ENCODE measurements around the gene L3MBTL3.
A peak's percentile ranks its signal among the peaks of the same experiment; 100 is the strongest.

L3MBTL3 gene

GRCh38 chr6:130107710-130108109 is 89.3 kb downstream of the L3MBTL3 start:
- no peak for TF ChIP-seq ZFP30 (CRISPR knock-in tag; IDR thresholded peaks at IDR 0.05)
- no peak for ATAC-seq

- ATAC-seq, result no peak
- no peak for TF ChIP-seq ARNTL (CRISPR knock-in tag; IDR thresholded peaks at IDR 0.05; ENCODE audit: borderline replicate concordance, low read depth)
- TF ChIP-seq, protein P1, sequence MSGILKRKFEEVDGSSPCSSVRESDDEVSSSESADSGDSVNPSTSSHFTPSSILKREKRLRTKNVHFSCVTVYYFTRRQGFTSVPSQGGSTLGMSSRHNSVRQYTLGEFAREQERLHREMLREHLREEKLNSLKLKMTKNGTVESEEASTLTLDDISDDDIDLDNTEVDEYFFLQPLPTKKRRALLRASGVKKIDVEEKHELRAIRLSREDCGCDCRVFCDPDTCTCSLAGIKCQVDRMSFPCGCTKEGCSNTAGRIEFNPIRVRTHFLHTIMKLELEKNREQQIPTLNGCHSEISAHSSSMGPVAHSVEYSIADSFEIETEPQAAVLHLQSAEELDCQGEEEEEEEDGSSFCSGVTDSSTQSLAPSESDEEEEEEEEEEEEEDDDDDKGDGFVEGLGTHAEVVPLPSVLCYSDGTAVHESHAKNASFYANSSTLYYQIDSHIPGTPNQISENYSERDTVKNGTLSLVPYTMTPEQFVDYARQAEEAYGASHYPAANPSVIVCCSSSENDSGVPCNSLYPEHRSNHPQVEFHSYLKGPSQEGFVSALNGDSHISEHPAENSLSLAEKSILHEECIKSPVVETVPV (CRISPR knock-in tag; IDR thresholded peaks at IDR 0.05), result no peak
- no peak for TF ChIP-seq OSR1 (CRISPR knock-in tag; IDR thresholded peaks at IDR 0.05)
- TF ChIP-seq TOX (CRISPR knock-in tag; IDR thresholded peaks at IDR 0.05; ENCODE audit: borderline replicate concordance), result no peak
- TF ChIP-seq GLIS3 (CRISPR knock-in tag; IDR thresholded peaks at IDR 0.05), result no peak
- TF ChIP-seq ZNF70 (CRISPR knock-in tag; IDR thresholded peaks at IDR 0.05), result no peak
- no peak for TF ChIP-seq CSDC2 (CRISPR knock-in tag; IDR thresholded peaks at IDR 0.05)
- TF ChIP-seq ZNF8 (CRISPR knock-in tag; IDR thresholded peaks at IDR 0.05), result no peak
- TF ChIP-seq, protein P2, sequence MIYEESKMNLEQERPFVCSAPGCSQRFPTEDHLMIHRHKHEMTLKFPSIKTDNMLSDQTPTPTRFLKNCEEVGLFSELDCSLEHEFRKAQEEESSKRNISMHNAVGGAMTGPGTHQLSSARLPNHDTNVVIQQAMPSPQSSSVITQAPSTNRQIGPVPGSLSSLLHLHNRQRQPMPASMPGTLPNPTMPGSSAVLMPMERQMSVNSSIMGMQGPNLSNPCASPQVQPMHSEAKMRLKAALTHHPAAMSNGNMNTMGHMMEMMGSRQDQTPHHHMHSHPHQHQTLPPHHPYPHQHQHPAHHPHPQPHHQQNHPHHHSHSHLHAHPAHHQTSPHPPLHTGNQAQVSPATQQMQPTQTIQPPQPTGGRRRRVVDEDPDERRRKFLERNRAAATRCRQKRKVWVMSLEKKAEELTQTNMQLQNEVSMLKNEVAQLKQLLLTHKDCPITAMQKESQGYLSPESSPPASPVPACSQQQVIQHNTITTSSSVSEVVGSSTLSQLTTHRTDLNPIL (CRISPR knock-in tag; IDR thresholded peaks at IDR 0.05; ENCODE audit: low read depth), result no peak
- no peak for TF ChIP-seq TSHZ2 (CRISPR knock-in tag; IDR thresholded peaks at IDR 0.05)
- TF ChIP-seq ZFP3 (CRISPR knock-in tag; IDR thresholded peaks at IDR 0.05), result no peak
- TF ChIP-seq ZC3H10 (CRISPR knock-in tag; IDR thresholded peaks at IDR 0.05), result no peak
- no peak for TF ChIP-seq BACH2 (CRISPR knock-in tag; IDR thresholded peaks at IDR 0.05; ENCODE audit: borderline replicate concordance)
- TF ChIP-seq ZNF565 (CRISPR knock-in tag; conservative IDR thresholded peaks at IDR 0.05; ENCODE audit: low read depth), result no peak
- TF ChIP-seq ESRRG (CRISPR knock-in tag; IDR thresholded peaks at IDR 0.05), result no peak
- TF ChIP-seq SNAI2 (CRISPR knock-in tag; IDR thresholded peaks at IDR 0.05), result no peak
- no peak for TF ChIP-seq PATZ1 (CRISPR knock-in tag; IDR thresholded peaks at IDR 0.05; ENCODE audit: borderline replicate concordance)
Observed at GRCh38 chr6:130111031-130111430, 92.7 kb downstream of the L3MBTL3 start.

GRCh38 chr6:130113201-130113710 is 94.9 kb downstream of the L3MBTL3 start:
- TF ChIP-seq POU6F1 (CRISPR knock-in tag; IDR thresholded peaks at IDR 0.05; ENCODE audit: borderline replicate concordance, low read depth) (no peak), TCF4 (CRISPR knock-in tag; IDR thresholded peaks at IDR 0.05; ENCODE audit: borderline replicate concordance) (peak; percentile 12; the same call in 1 of the 2 replicates)
- ATAC-seq, result no peak; the same call in 2 of the 3 replicates

GRCh38 chr6:130115036-130115435 is 96.7 kb downstream of the L3MBTL3 start:
- ATAC-seq, result no peak
- TF ChIP-seq ISL1 (CRISPR knock-in tag; IDR thresholded peaks at IDR 0.05) (no peak), GLIS3 (CRISPR knock-in tag; IDR thresholded peaks at IDR 0.05) (no peak), TSHZ2 (CRISPR knock-in tag; IDR thresholded peaks at IDR 0.05) (no peak), BACH2 (CRISPR knock-in tag; IDR thresholded peaks at IDR 0.05; ENCODE audit: borderline replicate concordance) (no peak), POU6F1 (CRISPR knock-in tag; IDR thresholded peaks at IDR 0.05; ENCODE audit: borderline replicate concordance, low read depth) (no peak), TCF4 (CRISPR knock-in tag; IDR thresholded peaks at IDR 0.05; ENCODE audit: borderline replicate concordance) (no peak), SNAI2 (CRISPR knock-in tag; IDR thresholded peaks at IDR 0.05) (no peak), ZNF70 (CRISPR knock-in tag; IDR thresholded peaks at IDR 0.05) (no peak)
- TF ChIP-seq, protein P2 (CRISPR knock-in tag; IDR thresholded peaks at IDR 0.05; ENCODE audit: low read depth), result no peak
